MM.1S (cell line): ENCODE data around the gene LBHD1.

ENCODE experiments used
- DNase-seq: peaks from one replicate; pipeline ENCODE4 v3.0.0-alpha.2; 2015
- H2AFZ ChIP-seq: fragments of 300-600 bp; sonication (generic); 2 replicates; pipeline ENCODE4 v1.6.0; 2016; ENCODE audit warnings: antibody characterized with exemption, low read length
- H3F3A ChIP-seq: fragments of 300-600 bp; sonication (generic); 2 replicates; pipeline ENCODE4 v1.6.1; 2016; ENCODE audit warnings: mild to moderate bottlenecking, antibody characterized with exemption, low read length, moderate library complexity, mixed read lengths; ENCODE audit not compliant: insufficient read depth
- H3K27ac ChIP-seq: fragments of 300-600 bp; sonication (generic); 2 replicates; pipeline ENCODE4 v1.5.1; 2016; ENCODE audit warnings: mild to moderate bottlenecking, low read length
- H3K27me3 ChIP-seq: fragments of 300-600 bp; sonication (generic); replicated peaks from 2 replicates; pipeline ENCODE4 v1.6.0; 2016; ENCODE audit warnings: low read length; ENCODE audit not compliant: insufficient read depth
- H3K36me3 ChIP-seq: fragments of 300-600 bp; sonication (generic); replicated peaks from 2 replicates; pipeline ENCODE4 v1.6.1; 2016; ENCODE audit warnings: mild to moderate bottlenecking, low read length, mixed read lengths; ENCODE audit not compliant: insufficient read depth
- H3K4me1 ChIP-seq: fragments of 300-600 bp; sonication (generic); 2 replicates; pipeline ENCODE4 v1.6.1; 2016; ENCODE audit warnings: low read length, mixed read lengths
- H3K4me2 ChIP-seq: fragments of 300-600 bp; sonication (generic); 2 replicates; pipeline ENCODE4 v1.6.0; 2016; ENCODE audit warnings: low read depth, low read length
- H3K4me3 ChIP-seq: fragments of 300-600 bp; sonication (generic); 2 replicates; pipeline ENCODE4 v1.5.1; 2016; ENCODE audit warnings: low read length, mixed read lengths
- H3K79me2 ChIP-seq: fragments of 300-600 bp; sonication (generic); 2 replicates; pipeline ENCODE4 v1.6.1; 2016; ENCODE audit warnings: mixed run types, low read length, mixed read lengths
- H3K9ac ChIP-seq: fragments of 300-600 bp; sonication (generic); 2 replicates; pipeline ENCODE4 v1.6.1; 2016; ENCODE audit warnings: low read length, mixed read lengths
- H3K9me2 ChIP-seq: fragments of 300-600 bp; sonication (generic); replicated peaks from 2 replicates; pipeline ENCODE4 v1.6.1; 2016; ENCODE audit warnings: mild to moderate bottlenecking, low read length, mixed read lengths; ENCODE audit not compliant: insufficient read depth
- H3K9me3 ChIP-seq: fragments of 300-600 bp; sonication (generic); replicated peaks from 2 replicates; pipeline ENCODE4 v1.6.1; 2016; ENCODE audit warnings: mild to moderate bottlenecking, low read length, mixed read lengths; ENCODE audit not compliant: insufficient read depth
- H4K20me1 ChIP-seq: fragments of 300-600 bp; sonication (generic); 2 replicates; pipeline ENCODE4 v1.6.1; 2016; ENCODE audit warnings: mild to moderate bottlenecking, low read length, moderate library complexity, mixed read lengths; ENCODE audit not compliant: insufficient read depth
- EZH2 ChIP-seq: fragments of 300-600 bp; sonication (generic); optimal IDR thresholded peaks from 2 replicates; pipeline ENCODE3; 2017; ENCODE audit warnings: low read depth, mild to moderate bottlenecking, antibody characterized with exemption, low read length, mixed read lengths
- EZH2phosphoT487 ChIP-seq: fragments of 300-600 bp; sonication (generic); IDR thresholded peaks from 2 replicates; pipeline ENCODE4 v1.6.1; 2018; ENCODE audit warnings: antibody characterized with exemption, low read length
- TF ChIP-seq, protein P1 (sequence below): fragments of 300-600 bp; sonication (generic); IDR thresholded peaks from 2 replicates; pipeline ENCODE4 v1.5.1; 2016; ENCODE audit warnings: antibody characterized with exemption, low read length, mixed read lengths

Gene LBHD1

GRCh38 chr11:62645671-62645945, 26.5 kb downstream of the LBHD1 start:
- Histone ChIP-seq H3K4me3 (peak overlapping the region; percentile 89), H3F3A (peaks cover 5% of the 10 kb centered on the region; the same call in 1 of the 2 replicates), H3K4me1 (peaks cover 9% of the 10 kb centered on the region), H3K4me2 (peak overlapping the region; percentile 89), H2AFZ (no peak overlapping the region), H3K79me2 (peaks cover 66% of the 10 kb centered on the region), H3K36me3 (0 out of 2 replicates have a peak, but pooled peaks cover 8% of the 10 kb centered on the region), H3K9me3 (no peaks in the 10 kb centered on the region), H3K9me2 (no peaks in the 10 kb centered on the region), H3K27me3 (no peaks in the 10 kb centered on the region), H3K9ac (peak overlapping the region; percentile 95), H4K20me1 (no peaks in the 10 kb centered on the region), H3K27ac (peak overlapping the region; percentile 61; the same call in 1 of the 2 replicates)
- no peak for DNase-seq
- TF ChIP-seq EZH2phosphoT487 = no peak
- no peak for TF ChIP-seq EZH2
- TF ChIP-seq, protein P1, sequence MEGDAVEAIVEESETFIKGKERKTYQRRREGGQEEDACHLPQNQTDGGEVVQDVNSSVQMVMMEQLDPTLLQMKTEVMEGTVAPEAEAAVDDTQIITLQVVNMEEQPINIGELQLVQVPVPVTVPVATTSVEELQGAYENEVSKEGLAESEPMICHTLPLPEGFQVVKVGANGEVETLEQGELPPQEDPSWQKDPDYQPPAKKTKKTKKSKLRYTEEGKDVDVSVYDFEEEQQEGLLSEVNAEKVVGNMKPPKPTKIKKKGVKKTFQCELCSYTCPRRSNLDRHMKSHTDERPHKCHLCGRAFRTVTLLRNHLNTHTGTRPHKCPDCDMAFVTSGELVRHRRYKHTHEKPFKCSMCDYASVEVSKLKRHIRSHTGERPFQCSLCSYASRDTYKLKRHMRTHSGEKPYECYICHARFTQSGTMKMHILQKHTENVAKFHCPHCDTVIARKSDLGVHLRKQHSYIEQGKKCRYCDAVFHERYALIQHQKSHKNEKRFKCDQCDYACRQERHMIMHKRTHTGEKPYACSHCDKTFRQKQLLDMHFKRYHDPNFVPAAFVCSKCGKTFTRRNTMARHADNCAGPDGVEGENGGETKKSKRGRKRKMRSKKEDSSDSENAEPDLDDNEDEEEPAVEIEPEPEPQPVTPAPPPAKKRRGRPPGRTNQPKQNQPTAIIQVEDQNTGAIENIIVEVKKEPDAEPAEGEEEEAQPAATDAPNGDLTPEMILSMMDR = no peak

DNA sequence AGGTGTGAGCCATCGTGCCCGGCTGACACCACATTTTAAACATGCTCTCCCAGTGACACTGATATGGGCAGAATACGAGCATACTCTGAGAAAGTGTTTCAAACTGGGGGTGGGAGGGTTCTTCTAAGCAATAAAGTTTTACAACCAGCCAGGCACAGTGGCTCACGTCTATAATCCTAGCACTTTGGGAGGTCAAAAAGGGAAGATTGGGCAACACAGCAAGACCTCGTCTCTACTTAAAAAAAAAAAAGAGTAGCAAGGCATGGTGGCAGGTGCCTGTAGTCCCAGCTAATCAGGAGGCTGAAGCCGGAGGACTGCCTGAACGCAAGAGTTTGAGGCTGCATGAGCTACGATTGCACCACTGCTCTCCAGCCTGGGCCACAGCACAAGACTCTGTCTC, 27.8 kb downstream of the LBHD1 start:
- Histone ChIP-seq H2AFZ (no peak overlapping the region), H3F3A (peaks cover 5% of the 10 kb centered on the region; the same call in 1 of the 2 replicates), H3K27me3 (no peaks in the 10 kb centered on the region), H3K9me3 (no peaks in the 10 kb centered on the region), H3K4me3 (no peak overlapping the region), H3K4me2 (no peak overlapping the region), H3K79me2 (peaks cover 68% of the 10 kb centered on the region), H3K36me3 (0 out of 2 replicates have a peak, but pooled peaks cover 8% of the 10 kb centered on the region), H3K27ac (no peak overlapping the region), H3K9ac (no peak overlapping the region), H3K9me2 (no peaks in the 10 kb centered on the region), H4K20me1 (no peaks in the 10 kb centered on the region), H3K4me1 (peaks cover 9% of the 10 kb centered on the region)
- no peak for DNase-seq
- TF ChIP-seq, protein P1 = no peak
- TF ChIP-seq EZH2phosphoT487 = no peak
- no peak for TF ChIP-seq EZH2

DNA sequence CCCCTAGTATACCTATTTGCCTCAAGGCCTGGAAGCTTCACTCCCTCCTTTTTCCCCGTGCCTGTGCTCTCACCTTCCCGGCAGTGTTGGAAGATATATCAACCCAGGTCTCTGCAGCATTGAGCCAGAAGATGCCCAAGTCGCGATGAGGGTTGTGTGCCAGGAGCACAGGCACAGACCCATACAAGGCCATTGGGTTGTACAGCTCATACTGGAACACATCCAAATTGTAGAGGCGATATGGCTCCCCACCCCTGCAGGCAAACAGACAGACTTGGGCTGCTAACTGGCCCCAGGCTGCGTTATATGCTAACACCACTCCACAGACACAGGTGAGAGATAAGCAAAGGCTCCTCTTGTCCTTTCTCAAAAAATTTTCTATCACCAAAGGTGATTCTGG, 39.6 kb downstream of the LBHD1 start:
- Histone ChIP-seq H3K4me3 (no peak overlapping the region), H4K20me1 (no peaks in the 10 kb centered on the region), H3F3A (no peaks in the 10 kb centered on the region; the same call in 1 of the 2 replicates), H2AFZ (no peak overlapping the region), H3K9me2 (no peaks in the 10 kb centered on the region), H3K79me2 (peaks cover 32% of the 10 kb centered on the region), H3K27me3 (no peaks in the 10 kb centered on the region), H3K4me1 (no peaks in the 10 kb centered on the region), H3K36me3 (peaks cover 21% of the 10 kb centered on the region), H3K9ac (no peak overlapping the region), H3K4me2 (no peak overlapping the region), H3K9me3 (no peaks in the 10 kb centered on the region), H3K27ac (no peak overlapping the region)
- DNase-seq = no peak
- TF ChIP-seq EZH2 (no peak), EZH2phosphoT487 (no peak)
- TF ChIP-seq, protein P1 = no peak
